HG03457 (cell line): ENCODE results near the gene KCNQ1.

Source experiments
- ATAC-seq: cut with Tn5 transposase; IDR thresholded peaks from one replicate; pipeline ENCODE4 v1.9.1; 2021; ENCODE audit warnings: moderate number of reproducible peaks; ENCODE audit not compliant: unreplicated experiment

KCNQ1 gene

DNA sequence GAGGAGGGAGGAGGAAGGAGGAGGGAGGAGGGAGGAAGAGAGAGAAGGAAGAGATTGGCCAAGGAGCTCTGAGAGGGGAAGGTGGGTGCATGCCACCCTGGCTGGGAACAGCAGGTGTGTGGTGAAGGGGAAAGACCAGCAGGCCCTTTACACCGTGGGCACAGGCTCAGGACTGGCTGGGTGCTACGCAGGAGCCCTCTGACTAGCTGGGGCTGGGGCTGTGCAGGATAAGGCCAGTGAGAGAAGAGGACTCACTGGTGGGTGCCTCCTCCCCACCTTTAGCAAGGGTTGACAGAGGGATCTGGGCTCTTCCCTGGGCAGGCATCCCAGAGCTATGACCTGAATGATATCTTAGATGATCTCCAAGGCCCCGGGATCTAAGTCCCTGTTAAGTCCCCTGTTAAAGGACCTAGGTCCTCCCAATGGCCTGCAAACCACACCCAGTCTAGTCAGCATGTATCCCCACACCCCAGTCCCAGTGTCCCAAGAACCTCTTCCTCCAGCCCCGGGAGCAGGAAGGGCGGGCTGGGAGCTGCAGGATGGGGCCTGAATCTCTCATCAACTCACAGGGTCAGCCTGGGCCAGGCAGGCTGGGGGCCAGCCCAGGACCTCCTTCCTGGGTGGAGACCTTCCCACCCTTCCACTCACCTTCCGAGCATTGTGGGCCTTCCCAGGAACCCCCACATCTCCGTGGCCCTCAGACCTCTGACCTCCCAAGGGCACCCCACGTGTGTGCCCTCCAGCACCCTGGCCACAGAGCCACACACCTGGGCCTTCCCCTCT lies 385.4 kb downstream of the KCNQ1 start:
- ATAC-seq: no peak

GRCh38 chr11:2830886-2831285 lies 386.1 kb downstream of the KCNQ1 start:
- no peak for ATAC-seq

GRCh38 chr11:2831781-2832532 lies 387.1 kb downstream of the KCNQ1 start:
- no peak for ATAC-seq

GRCh38 chr11:2832533-2833020 lies 387.8 kb downstream of the KCNQ1 start:
- no peak for ATAC-seq

- no peak for ATAC-seq
Measured at GRCh38 chr11:2833051-2833715, 388.4 kb downstream of the KCNQ1 start.

GRCh38 chr11:2833716-2834502 lies 389.1 kb downstream of the KCNQ1 start:
- ATAC-seq: no peak

GRCh38 chr11:2834503-2835273 lies 389.9 kb downstream of the KCNQ1 start:
- ATAC-seq: no peak

- no peak for ATAC-seq
Measured at GRCh38 chr11:2835296-2835695, 390.5 kb downstream of the KCNQ1 start.

- no peak for ATAC-seq
Measured at GRCh38 chr11:2835751-2836150, 390.9 kb downstream of the KCNQ1 start.

GRCh38 chr11:2836315-2837095 lies 391.7 kb downstream of the KCNQ1 start:
- no peak for ATAC-seq

- no peak for ATAC-seq
Measured at GRCh38 chr11:2837096-2837601, 392.3 kb downstream of the KCNQ1 start.

GRCh38 chr11:2837651-2838050 lies 392.8 kb downstream of the KCNQ1 start:
- ATAC-seq: no peak

DNA sequence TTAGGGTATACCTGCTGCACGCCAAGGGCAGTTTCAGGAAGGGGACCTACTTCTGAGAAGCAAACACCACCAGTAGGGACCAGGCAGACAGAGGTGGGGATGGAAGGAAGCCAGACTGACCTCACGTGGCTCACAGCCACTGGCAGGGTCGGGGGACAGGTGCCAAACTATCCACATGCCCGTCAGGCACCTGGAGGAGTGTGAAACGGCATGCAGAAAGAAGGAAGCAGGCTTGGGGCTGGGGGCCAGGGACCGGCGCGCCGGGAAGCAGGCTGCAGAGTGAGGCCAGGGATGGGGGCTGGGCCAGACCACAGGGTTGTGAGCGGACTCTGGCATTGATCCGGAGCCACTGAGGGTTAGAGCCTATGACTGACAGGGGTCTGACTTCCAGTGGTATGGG lies 393.3 kb downstream of the KCNQ1 start:
- no peak for ATAC-seq

- ATAC-seq: no peak
Measured at GRCh38 chr11:2838676-2839294, 394.0 kb downstream of the KCNQ1 start.

DNA sequence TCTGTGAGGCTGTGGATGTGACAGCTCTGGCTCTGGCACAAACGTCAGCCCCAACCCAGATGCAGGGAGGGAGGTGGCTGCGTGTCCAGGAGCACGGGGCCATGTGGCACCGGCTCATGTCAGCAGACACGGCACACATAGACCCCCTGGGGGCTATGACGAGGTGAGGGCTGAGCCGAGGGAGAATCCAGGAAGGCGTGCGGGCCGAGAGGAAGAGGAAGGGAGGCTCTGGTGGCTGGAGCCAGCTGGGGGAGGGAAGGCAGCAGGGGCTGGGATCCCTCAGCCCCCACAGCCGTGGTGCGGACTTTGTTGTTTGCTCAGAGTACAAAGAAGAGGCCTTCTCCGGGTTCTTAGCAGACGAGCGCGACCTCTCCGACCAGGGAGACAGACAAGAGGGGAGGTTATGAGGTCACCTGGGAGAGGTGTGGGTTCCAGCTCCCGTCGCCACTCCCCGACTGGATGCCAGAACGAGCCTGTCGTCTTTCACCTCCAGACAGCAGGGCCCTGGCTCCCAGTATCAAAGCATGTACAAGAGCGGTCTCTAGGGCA lies 394.7 kb downstream of the KCNQ1 start:
- ATAC-seq: no peak

GRCh38 chr11:2841411-2842190 lies 396.8 kb downstream of the KCNQ1 start:
- ATAC-seq: no peak

DNA sequence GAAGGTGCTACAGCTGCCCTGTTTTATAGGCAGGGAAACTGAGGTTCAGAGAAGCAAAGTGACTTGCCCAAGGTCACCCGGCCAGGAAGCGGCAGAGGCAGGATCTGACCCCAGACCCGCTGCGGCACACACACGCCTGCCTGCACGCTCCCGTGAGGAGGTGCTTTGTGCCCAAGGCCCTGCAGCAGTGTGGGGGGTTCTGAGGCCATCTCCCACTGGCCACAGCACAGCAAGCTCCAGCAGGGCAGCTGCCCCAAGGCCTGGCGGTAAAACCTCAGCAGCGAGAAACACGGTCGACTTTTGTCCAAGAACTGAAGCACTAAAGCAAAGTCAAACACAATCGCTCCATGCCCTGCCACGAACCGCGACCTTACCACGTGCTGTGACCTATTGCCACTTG lies 398.1 kb downstream of the KCNQ1 start:
- no peak for ATAC-seq

DNA sequence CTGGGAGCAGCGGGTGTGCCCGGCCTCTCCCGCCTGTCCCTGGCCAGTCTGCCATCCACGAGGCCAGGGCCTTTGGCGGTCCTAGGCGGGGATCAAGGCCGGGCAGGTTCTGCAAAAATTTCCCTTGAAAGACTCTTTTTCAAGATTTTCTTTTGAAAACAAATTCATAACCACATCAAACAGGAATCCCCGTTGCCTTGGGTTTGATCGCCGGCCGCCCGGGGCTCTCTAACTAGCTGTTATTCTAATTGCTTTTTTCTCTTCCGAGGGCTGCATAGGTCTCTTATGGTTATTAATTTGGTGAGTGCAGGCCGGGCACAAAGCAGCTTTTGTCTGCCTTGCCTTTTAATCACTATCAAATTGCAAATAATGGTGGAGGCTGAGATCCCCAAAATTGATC lies 398.7 kb downstream of the KCNQ1 start:
- no peak for ATAC-seq
